GM19238 (cell line): ENCODE data around the gene LTBP2.
"Not testable (repeated sequence)": the region's sequence is repeated elsewhere in the genome, so short reads cannot be mapped to it uniquely, and the experiment has no call there.

Source experiments
- DNase-seq: peaks from one replicate; pipeline ENCODE4 v3.0.0; 2011; ENCODE audit warnings: low spot score; ENCODE audit not compliant: insufficient read length

LTBP2 gene

GRCh38 chr14:74456684-74457564 lies 155.1 kb downstream of the LTBP2 start:
- no peak for DNase-seq

DNA sequence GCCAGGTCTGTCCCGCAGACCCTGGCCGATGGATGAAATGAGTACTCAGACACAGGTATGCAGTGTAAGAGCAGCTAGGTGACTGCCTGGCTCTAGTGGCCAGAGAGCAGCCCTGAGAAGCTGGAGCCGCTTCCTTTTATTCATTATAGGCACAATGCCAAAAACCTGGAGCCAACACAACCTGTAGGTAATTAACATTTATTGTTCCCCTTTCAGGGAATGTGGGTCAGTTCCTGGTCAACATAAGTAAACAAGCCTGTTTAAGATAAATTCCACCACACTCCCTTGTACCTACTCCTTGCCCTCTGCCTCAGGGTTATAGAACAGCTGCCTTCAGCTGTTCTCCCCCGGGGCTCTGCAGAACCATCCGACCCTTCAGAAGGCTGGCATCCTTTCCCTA lies 157.6 kb downstream of the LTBP2 start:
- DNase-seq = not testable (repeated sequence)
